ENCODE results near the gene P3H1. TPM values are rescaled to one million over a fixed set of nuclear protein-coding genes. Genes with fewer than 3 reads are reported as not detected.

The P3H1 gene
- total RNA-seq, 1 donor from 2014 or later = 178 TPM

DNA sequence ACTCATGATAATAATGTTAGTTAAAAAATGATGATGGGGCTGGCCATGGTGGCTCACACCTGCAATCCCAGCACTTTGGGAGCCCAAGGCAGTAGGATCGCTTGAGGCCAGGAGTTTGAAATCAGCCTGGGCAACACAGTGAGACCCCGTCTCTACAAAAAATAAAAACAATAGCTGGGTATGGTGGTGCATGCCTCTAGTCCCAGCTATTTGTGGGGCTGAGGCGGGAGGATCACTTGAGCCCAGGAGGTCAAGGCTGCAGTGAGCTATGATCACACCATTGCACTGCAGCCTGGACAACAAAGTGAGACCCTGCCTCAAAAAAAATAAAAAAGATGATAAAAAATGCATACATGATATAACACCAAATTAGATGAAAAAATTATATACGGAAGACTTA, 5.3 kb downstream of the P3H1 start:
- no peak overlapping the region for H3K4me3 Mint-ChIP-seq (ENCODE audit: unreplicated experiment)
- no peak for DNase-seq (ENCODE audit: low spot score)
- no peak for TF ChIP-seq CTCF (IDR thresholded peaks at IDR 0.05; ENCODE audit: unreplicated experiment)
- peaks cover 4% of the 10 kb centered on the region for H3K27me3 Mint-ChIP-seq (ENCODE audit: unreplicated experiment)
- H3K4me1 Mint-ChIP-seq (ENCODE audit: unreplicated experiment) = peaks cover 20% of the 10 kb centered on the region
- peaks cover 22% of the 10 kb centered on the region for H3K36me3 Mint-ChIP-seq (ENCODE audit: low read depth, unreplicated experiment)
- no peaks in the 10 kb centered on the region for H3K9me3 Mint-ChIP-seq (ENCODE audit: unreplicated experiment)
- H3K27ac Mint-ChIP-seq (ENCODE audit: unreplicated experiment) = no peak overlapping the region

GRCh38 chr1:42759114-42759513, 7.7 kb downstream of the P3H1 start:
- H3K4me1 Mint-ChIP-seq (ENCODE audit: unreplicated experiment) = peaks cover 22% of the 10 kb centered on the region
- no peak overlapping the region for H3K27ac Mint-ChIP-seq (ENCODE audit: unreplicated experiment)
- no peak overlapping the region for H3K4me3 Mint-ChIP-seq (ENCODE audit: unreplicated experiment)

GRCh38 chr1:42758641-42759040, 8.2 kb downstream of the P3H1 start:
- peaks cover 4% of the 10 kb centered on the region for H3K27me3 Mint-ChIP-seq (ENCODE audit: unreplicated experiment)
- H3K4me1 Mint-ChIP-seq (ENCODE audit: unreplicated experiment) = peaks cover 22% of the 10 kb centered on the region
- H3K36me3 Mint-ChIP-seq (ENCODE audit: low read depth, unreplicated experiment) = peaks cover 49% of the 10 kb centered on the region
- H3K4me3 Mint-ChIP-seq (ENCODE audit: unreplicated experiment) = no peak overlapping the region
- DNase-seq (ENCODE audit: low spot score) = no peak
- H3K9me3 Mint-ChIP-seq (ENCODE audit: unreplicated experiment) = no peaks in the 10 kb centered on the region
- peak overlapping the region; percentile 36 for H3K27ac Mint-ChIP-seq (ENCODE audit: unreplicated experiment)
- no peak for TF ChIP-seq CTCF (IDR thresholded peaks at IDR 0.05; ENCODE audit: unreplicated experiment)

More at GRCh38 chr1:42759114-42759513, 7.7 kb downstream of the P3H1 start:
- H3K27me3 Mint-ChIP-seq (ENCODE audit: unreplicated experiment) = peaks cover 5% of the 10 kb centered on the region
- no peak for TF ChIP-seq CTCF (IDR thresholded peaks at IDR 0.05; ENCODE audit: unreplicated experiment)
- no peak for DNase-seq (ENCODE audit: low spot score)
- H3K36me3 Mint-ChIP-seq (ENCODE audit: low read depth, unreplicated experiment) = peaks cover 44% of the 10 kb centered on the region
- no peaks in the 10 kb centered on the region for H3K9me3 Mint-ChIP-seq (ENCODE audit: unreplicated experiment)

GRCh38 chr1:42757892-42758275, 8.9 kb downstream of the P3H1 start:
- Mint-ChIP-seq H3K36me3 (ENCODE audit: low read depth, unreplicated experiment) (peaks cover 55% of the 10 kb centered on the region), H3K27ac (ENCODE audit: unreplicated experiment) (no peak overlapping the region), H3K9me3 (ENCODE audit: unreplicated experiment) (no peaks in the 10 kb centered on the region), H3K4me3 (ENCODE audit: unreplicated experiment) (no peak overlapping the region), H3K4me1 (ENCODE audit: unreplicated experiment) (peaks cover 22% of the 10 kb centered on the region), H3K27me3 (ENCODE audit: unreplicated experiment) (peaks cover 6% of the 10 kb centered on the region)
- TF ChIP-seq CTCF (IDR thresholded peaks at IDR 0.05; ENCODE audit: unreplicated experiment) = no peak
- DNase-seq (ENCODE audit: low spot score) = no peak

- TF ChIP-seq CTCF (IDR thresholded peaks at IDR 0.05; ENCODE audit: unreplicated experiment) = peak; percentile 61
- Mint-ChIP-seq H3K27ac (ENCODE audit: unreplicated experiment) (no peak overlapping the region), H3K36me3 (ENCODE audit: low read depth, unreplicated experiment) (peaks cover 62% of the 10 kb centered on the region), H3K4me3 (ENCODE audit: unreplicated experiment) (peak overlapping the region; percentile 26), H3K9me3 (ENCODE audit: unreplicated experiment) (no peaks in the 10 kb centered on the region), H3K4me1 (ENCODE audit: unreplicated experiment) (peaks cover 16% of the 10 kb centered on the region), H3K27me3 (ENCODE audit: unreplicated experiment) (peaks cover 6% of the 10 kb centered on the region)
- no peak for DNase-seq (ENCODE audit: low spot score)
These were observed 9.6 kb downstream of the P3H1 start for GRCh38 chr1:42756956-42757891.

All from endothelial cell (in vitro differentiated cells).